ENCODE data around the gene FOXP1.

Gene FOXP1

GRCh38 chr3:71078723-71079525 is 504.6 kb downstream of the FOXP1 start:
- no peak for DNase-seq (ENCODE audit: low read depth in 2 of 2)

- no peak for DNase-seq (ENCODE audit: low read depth in 2 of 2)
These were observed 505.3 kb downstream of the FOXP1 start for GRCh38 chr3:71078199-71078598.

GRCh38 chr3:71077070-71077469 is 506.5 kb downstream of the FOXP1 start:
- DNase-seq (ENCODE audit: low read depth in 2 of 2): no peak

GRCh38 chr3:71076361-71077002 is 507.0 kb downstream of the FOXP1 start:
- DNase-seq (ENCODE audit: low read depth in 2 of 2): no peak

- no peak for DNase-seq (ENCODE audit: low read depth in 2 of 2)
These were observed 508.0 kb downstream of the FOXP1 start for GRCh38 chr3:71075494-71075893.

GRCh38 chr3:71074423-71074822 is 509.1 kb downstream of the FOXP1 start:
- no peak for DNase-seq (ENCODE audit: low read depth in 2 of 2)

- no peak for DNase-seq (ENCODE audit: low read depth in 2 of 2)
These were observed 510.5 kb downstream of the FOXP1 start for GRCh38 chr3:71072986-71073385.

- no peak for DNase-seq (ENCODE audit: low read depth in 2 of 2)
These were observed 511.2 kb downstream of the FOXP1 start for GRCh38 chr3:71072287-71072686.

GRCh38 chr3:71070497-71071463 is 512.7 kb downstream of the FOXP1 start:
- DNase-seq (ENCODE audit: low read depth in 2 of 2): no peak

GRCh38 chr3:71069797-71070196 is 513.7 kb downstream of the FOXP1 start:
- DNase-seq (ENCODE audit: low read depth in 2 of 2): peak; percentile 37 to 41

- no peak for DNase-seq (ENCODE audit: low read depth in 2 of 2)
These were observed 515.4 kb downstream of the FOXP1 start for GRCh38 chr3:71067977-71068654.

GRCh38 chr3:71066849-71067261 is 516.7 kb downstream of the FOXP1 start:
- DNase-seq (ENCODE audit: low read depth in 2 of 2): no peak

- DNase-seq (ENCODE audit: low read depth in 2 of 2): no peak
These were observed 517.2 kb downstream of the FOXP1 start for GRCh38 chr3:71066356-71066755.

- no peak for DNase-seq (ENCODE audit: low read depth in 2 of 2)
These were observed 517.8 kb downstream of the FOXP1 start for GRCh38 chr3:71065764-71066013.

GRCh38 chr3:71064956-71065763 is 518.4 kb downstream of the FOXP1 start:
- peak; percentile 17 to 35 for DNase-seq (ENCODE audit: low read depth in 2 of 2)

- DNase-seq (ENCODE audit: low read depth in 2 of 2): peak in 1 of 2 donors; percentile 41
These were observed 519.1 kb downstream of the FOXP1 start for GRCh38 chr3:71064291-71064955.

- peak in 1 of 2 donors; percentile 33 for DNase-seq (ENCODE audit: low read depth in 2 of 2)
These were observed 519.7 kb downstream of the FOXP1 start for GRCh38 chr3:71063773-71064290.

- DNase-seq (ENCODE audit: low read depth in 2 of 2): no peak
These were observed 520.4 kb downstream of the FOXP1 start for GRCh38 chr3:71062952-71063772.
